Neural cell (in vitro differentiated cells): ENCODE data around the gene TENT5A. TPM values are rescaled to one million over a fixed set of nuclear protein-coding genes. Genes with fewer than 3 reads are reported as not detected.

Source experiments
- H2AFZ ChIP-seq: fragments of 200-600, 300-800 bp; sonication (generic), shearing (Covaris generic); 2 replicates; pipeline ENCODE4 v1.6.0; 2014; ENCODE audit warnings: low read depth, mild to moderate bottlenecking, antibody characterized with exemption, low read length, moderate library complexity
- H3F3A ChIP-seq: fragments of 200-600 bp; shearing (Covaris generic); 2 replicates; pipeline ENCODE4 v1.6.1; 2016; ENCODE audit warnings: mild to moderate bottlenecking, moderate library complexity, mixed read lengths, antibody characterized with exemption, low read length; ENCODE audit not compliant: insufficient read depth, poor library complexity, severe bottlenecking
- H3K27ac ChIP-seq: fragments of 200-600, 300-800 bp; sonication (generic), shearing (Covaris generic); 2 replicates; pipeline ENCODE4 v1.5.1; 2014; ENCODE audit warnings: mild to moderate bottlenecking, low read length, moderate library complexity
- H3K27me3 ChIP-seq: fragments of 300-800, 200-600 bp; sonication (generic), shearing (Covaris generic); 2 replicates; pipeline ENCODE4 v1.6.0; 2014; ENCODE audit warnings: mild to moderate bottlenecking, low read depth, low read length, moderate library complexity; ENCODE audit not compliant: insufficient read depth
- H3K36me3 ChIP-seq: fragments of 300-800, 200-600 bp; sonication (generic), shearing (Covaris generic); 2 replicates; pipeline ENCODE4 v1.5.1; 2014; ENCODE audit warnings: mild to moderate bottlenecking, antibody characterized with exemption, low read length, moderate library complexity; ENCODE audit not compliant: insufficient read depth
- H3K4me2 ChIP-seq: fragments of 300-800, 200-600 bp; sonication (generic), shearing (Covaris generic); 2 replicates; pipeline ENCODE4 v1.6.0; 2014; ENCODE audit warnings: mild to moderate bottlenecking, low read length
- H3K4me3 ChIP-seq: fragments of 300-800, 200-600 bp; sonication (generic), shearing (Covaris generic); 2 replicates; pipeline ENCODE4 v1.5.1; 2014; ENCODE audit warnings: mild to moderate bottlenecking, low read length, moderate library complexity
- H3K79me2 ChIP-seq: fragments of 200-600 bp; shearing (Covaris generic); replicated peaks from 2 replicates; pipeline ENCODE4 v1.6.0; 2014; ENCODE audit warnings: mild to moderate bottlenecking, low read length, moderate library complexity; ENCODE audit not compliant: insufficient read depth
- H3K9ac ChIP-seq: fragments of 300-800, 200-600 bp; sonication (generic), shearing (Covaris generic); 2 replicates; pipeline ENCODE4 v1.6.1; 2016; ENCODE audit warnings: mild to moderate bottlenecking, low read length, mixed read lengths
- H3K9me2 ChIP-seq: fragments of 200-600 bp; shearing (Covaris generic); 2 replicates; pipeline ENCODE4 v1.6.1; 2016; ENCODE audit warnings: mild to moderate bottlenecking, low read length, mixed read lengths; ENCODE audit not compliant: insufficient read depth
- H3K9me3 ChIP-seq: fragments of 200-600, 300-800 bp; sonication (generic), shearing (Covaris generic); 2 replicates; pipeline ENCODE4 v1.6.1; 2016; ENCODE audit warnings: mild to moderate bottlenecking, mixed run types, low read length, moderate library complexity, mixed read lengths
- H4K20me1 ChIP-seq: fragments of 200-600 bp; shearing (Covaris generic); 2 replicates; pipeline ENCODE4 v1.6.1; 2016; ENCODE audit warnings: mild to moderate bottlenecking, mixed run types; ENCODE audit not compliant: insufficient read depth
- CTCF ChIP-seq: fragments of 450-650 bp; IDR thresholded peaks from 2 replicates; pipeline ENCODE4 v1.5.1; 2014; ENCODE audit warnings: antibody characterized with exemption, mild to moderate bottlenecking, moderate library complexity; ENCODE audit not compliant: poor library complexity, severe bottlenecking
- EP300 ChIP-seq: fragments of 450-650 bp; conservative IDR thresholded peaks from 2 replicates; pipeline ENCODE4 v1.6.1; 2014; ENCODE audit warnings: antibody characterized with exemption, mild to moderate bottlenecking, moderate library complexity; ENCODE audit not compliant: poor library complexity, severe bottlenecking
- EZH2 ChIP-seq: fragments of 200-600, 300-800 bp; shearing (Covaris generic), sonication (generic); IDR thresholded peaks from 2 replicates; pipeline ENCODE4 v1.6.1; 2014; ENCODE audit warnings: antibody characterized with exemption, low read length, borderline replicate concordance, mild to moderate bottlenecking; ENCODE audit not compliant: insufficient read depth, poor library complexity, severe bottlenecking
- MXI1 ChIP-seq: fragments of 450-650 bp; conservative IDR thresholded peaks from 2 replicates; pipeline ENCODE4 v1.6.1; 2014; ENCODE audit warnings: antibody characterized with exemption, mild to moderate bottlenecking; ENCODE audit not compliant: poor library complexity, severe bottlenecking
- POLR2AphosphoS5 ChIP-seq: IDR thresholded peaks from 2 replicates; pipeline ENCODE4 v1.6.1; 2012
- RAD21 ChIP-seq: fragments of 450-650 bp; conservative IDR thresholded peaks from 2 replicates; pipeline ENCODE4 v1.6.1; 2014; ENCODE audit warnings: antibody characterized with exemption, mild to moderate bottlenecking, moderate library complexity
- REST ChIP-seq: IDR thresholded peaks from 2 replicates; pipeline ENCODE4 v1.6.1; 2012; ENCODE audit warnings: borderline replicate concordance
- SMC3 ChIP-seq: fragments of 450-650 bp; conservative IDR thresholded peaks from 2 replicates; pipeline ENCODE4 v1.6.1; 2014; ENCODE audit warnings: antibody characterized with exemption, mild to moderate bottlenecking, moderate library complexity; ENCODE audit not compliant: poor library complexity
- TAF1 ChIP-seq: IDR thresholded peaks from 2 replicates; pipeline ENCODE4 v1.6.1; 2012; ENCODE audit warnings: low read depth
- polyA minus RNA-seq: library from RNA; depleted of rRNA, polyadenylated mRNA; stranded (reverse); fragments of >200 nt; gene quantifications from 2 replicates; pipeline ENCODE4 v1.2.3, GENCODE V29; 2014
- polyA plus RNA-seq: library from polyadenylated mRNA; depleted of rRNA; stranded (reverse); fragments of >200 nt; gene quantifications from 2 replicates; pipeline ENCODE4 v1.2.3, GENCODE V29; 2014

Gene TENT5A
- 0.47 and 0.64 TPM in 2 replicates for polyA plus RNA-seq
- 1.4 and 1.5 TPM in 2 replicates for polyA minus RNA-seq

- Histone ChIP-seq H4K20me1 (no peaks in the 10 kb centered on the region), H3K27ac (no peak within 1 kb of the TSS), H3K79me2 (no peaks in the 10 kb centered on the region), H3K4me2 (peak within 1 kb of the TSS; percentile 72), H3K4me3 (peak within 1 kb of the TSS; percentile 81), H3F3A (no peaks in the 10 kb centered on the region), H3K36me3 (no peaks in the 10 kb centered on the region), H3K9ac (peak within 1 kb of the TSS; percentile 28), H2AFZ (peak within 1 kb of the TSS; percentile 46), H3K9me3 (no peaks in the 10 kb centered on the region), H3K9me2 (no peaks in the 10 kb centered on the region), H3K27me3 (peaks cover 32% of the 10 kb centered on the region)
- TF ChIP-seq EP300 (no peak), POLR2AphosphoS5 (no peak), SMC3 (no peak), CTCF (no peak), REST (no peak), TAF1 (no peak), MXI1 (no peak), RAD21 (no peak), EZH2 (no peak)
Measured at GRCh38 chr6:81752084-81752920, at the start of gene TENT5A. TSS of gene TENT5A (minus strand) at chr6:81752681. CDS start at chr6:81752141, 540 bp downstream.

DNA sequence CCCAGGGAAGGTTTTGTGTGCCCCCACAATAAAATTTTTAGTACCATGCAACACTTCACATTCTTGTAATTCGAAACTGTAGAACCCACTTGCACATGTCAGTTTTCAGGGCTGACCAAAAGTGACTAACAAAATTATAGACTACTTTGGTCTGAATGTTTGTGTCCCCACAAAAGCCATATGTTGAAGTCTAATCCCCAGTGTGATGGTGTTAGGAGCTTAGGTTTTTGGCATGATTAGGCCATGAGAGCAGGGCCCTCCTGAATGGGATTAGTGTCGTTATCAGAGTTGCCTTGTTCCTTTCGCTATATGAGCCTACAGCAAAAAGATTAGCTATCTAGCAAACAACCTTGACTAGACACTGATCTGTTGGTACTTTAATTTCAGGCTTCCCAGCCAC, 49.0 kb upstream of the TENT5A start:
- no peak overlapping the region for H2AFZ ChIP-seq
- H3K9me2 ChIP-seq, result no peaks in the 10 kb centered on the region
- no peak overlapping the region for H3K4me2 ChIP-seq
- H3K4me3 ChIP-seq, result no peak overlapping the region
- no peaks in the 10 kb centered on the region for H3K79me2 ChIP-seq
- no peaks in the 10 kb centered on the region for H3K9me3 ChIP-seq
- TF ChIP-seq EP300 (no peak), SMC3 (no peak), POLR2AphosphoS5 (no peak), CTCF (no peak), RAD21 (no peak), REST (no peak), TAF1 (no peak)
- H3K27me3 ChIP-seq, result no peaks in the 10 kb centered on the region
- H3K27ac ChIP-seq, result no peak overlapping the region
- no peaks in the 10 kb centered on the region for H3F3A ChIP-seq
- H4K20me1 ChIP-seq, result no peaks in the 10 kb centered on the region
- no peak overlapping the region for H3K9ac ChIP-seq
- H3K36me3 ChIP-seq, result no peaks in the 10 kb centered on the region
